ENCODE measurements around the gene OGT. TPM values are rescaled to one million over a fixed set of nuclear protein-coding genes. Genes with fewer than 3 reads are reported as not detected.

The OGT gene
- total RNA-seq, 4 donors from 2014 or later = 168 to 233 (median 191) TPM

GRCh38 chrX:71556036-71556435 lies 23.1 kb downstream of the OGT start:
- no peak for TF ChIP-seq CTCF (IDR thresholded peaks at IDR 0.05; ENCODE audit: low read depth)

GRCh38 chrX:71558920-71559319 lies 26.0 kb downstream of the OGT start:
- no peak for TF ChIP-seq CTCF (IDR thresholded peaks at IDR 0.05; ENCODE audit: low read depth)

- TF ChIP-seq CTCF (IDR thresholded peaks at IDR 0.05; ENCODE audit: low read depth) = no peak
Observed at GRCh38 chrX:71563921-71564320, 31.0 kb downstream of the OGT start.

- no peak for TF ChIP-seq CTCF (IDR thresholded peaks at IDR 0.05; ENCODE audit: low read depth)
Observed at GRCh38 chrX:71565474-71566041, 32.7 kb downstream of the OGT start.

- no peak for TF ChIP-seq CTCF (IDR thresholded peaks at IDR 0.05; ENCODE audit: low read depth)
Observed at GRCh38 chrX:71573590-71573989, 40.7 kb downstream of the OGT start.

GRCh38 chrX:71577682-71578081 lies 44.8 kb downstream of the OGT start:
- no peak for TF ChIP-seq CTCF (IDR thresholded peaks at IDR 0.05; ENCODE audit: low read depth)

GRCh38 chrX:71578253-71579135 lies 45.6 kb downstream of the OGT start, which contains the start of gene GCNA:
TSS of gene GCNA (plus strand) at chrX:71578437. CDS start at chrX:71580822, 2,385 bp downstream.
- no peak for TF ChIP-seq CTCF (IDR thresholded peaks at IDR 0.05; ENCODE audit: low read depth)
